CD4-positive, CD25-positive, alpha-beta regulatory T cell (primary cell): Measurements from ENCODE around the gene NCCRP1. TPM values are rescaled to one million over a fixed set of nuclear protein-coding genes. Genes with fewer than 3 reads are reported as not detected.

Experiments used
- ATAC-seq, 2 donors: fragments of 150-1000 bp; cut with Tn5 transposase; one replicate each; pipeline ENCODE4 v1.10.0; 2021; ENCODE audit warnings: low read depth in 2 of 2, moderate number of reproducible peaks in 2 of 2, moderate library complexity in 1 of 2
- DNase-seq, 3 donors: peaks; one replicate each; pipeline versions ENCODE4 v3.0.0 to v3.0.0-alpha.2; 2012 to 2022; ENCODE audit warnings: mixed read lengths in 1 of 3
- H3K27ac ChIP-seq: one replicate; pipeline ENCODE4 v1.7.0; 2013; ENCODE audit warnings: mild to moderate bottlenecking, low read length; ENCODE audit not compliant: insufficient read depth, poor library complexity, severe bottlenecking
- H3K27me3 ChIP-seq: one replicate; pipeline ENCODE4 v1.7.0; 2013; ENCODE audit warnings: low read length; ENCODE audit not compliant: control insufficient read depth, insufficient read depth
- H3K36me3 ChIP-seq: one replicate; pipeline ENCODE4 v1.7.0; 2013; ENCODE audit warnings: mild to moderate bottlenecking, low read length, moderate library complexity; ENCODE audit not compliant: control insufficient read depth, insufficient read depth
- H3K4me1 ChIP-seq: 2 replicates; pipeline ENCODE4 v1.7.0; 2013; ENCODE audit warnings: mild to moderate bottlenecking, low read length; ENCODE audit not compliant: insufficient read depth, control insufficient read depth, poor library complexity, severe bottlenecking
- H3K4me3 ChIP-seq: one replicate; pipeline ENCODE4 v1.7.0; 2013; ENCODE audit warnings: low read depth, mild to moderate bottlenecking, low read length, moderate library complexity
- H3K9me3 ChIP-seq, 2 experiments: 1 replicate in 1 of 2; 2 replicates in 1 of 2; pipeline ENCODE4 v1.7.0; 2013; ENCODE audit warnings: low read length in 2 of 2, mild to moderate bottlenecking in 1 of 2, moderate library complexity in 1 of 2; ENCODE audit not compliant: control insufficient read depth in 2 of 2
- H3K27ac Mint-ChIP-seq, 3 donors: one replicate each; pipeline ENCODE4 v1.8.0; 2020 to 2022; ENCODE audit warnings: mild to moderate bottlenecking in 3 of 3, mixed read lengths in 3 of 3, moderate library complexity in 2 of 3
- H3K27me3 Mint-ChIP-seq: one replicate; pipeline ENCODE4 v1.8.0; 2022; ENCODE audit warnings: mild to moderate bottlenecking, mixed read lengths
- H3K36me3 Mint-ChIP-seq: one replicate; pipeline ENCODE4 v1.8.0; 2020; ENCODE audit warnings: mixed read lengths
- H3K4me1 Mint-ChIP-seq, 4 donors: one replicate each; pipeline ENCODE4 v1.8.0; 2020 to 2022; ENCODE audit warnings: mixed read lengths in 4 of 4, mild to moderate bottlenecking in 1 of 4
- H3K4me3 Mint-ChIP-seq, 4 donors: one replicate each; pipeline ENCODE4 v1.8.0; 2020 to 2022; ENCODE audit warnings: mild to moderate bottlenecking in 4 of 4, mixed read lengths in 4 of 4, moderate library complexity in 3 of 4
- H3K9me3 Mint-ChIP-seq, 7 donors: one replicate each; pipeline ENCODE4 v1.8.0; 2020 to 2022; ENCODE audit warnings: mixed read lengths in 7 of 7, mild to moderate bottlenecking in 3 of 7, moderate library complexity in 2 of 7
- polyA plus RNA-seq, 4 donors: library from polyadenylated mRNA; unstranded; fragments of 300-500 nt; fragmentation: Illumina TruSeq; gene quantifications; one replicate each; pipeline ENCODE4 v1.2.3, GENCODE V29; 2021
- total RNA-seq: library from RNA; stranded (reverse); gene quantifications from one replicate; pipeline ENCODE4 v1.2.3, GENCODE V29; 2022

NCCRP1 gene
- total and polyA plus RNA-seq, 5 donors from 2014 or later, result not detected

DNA sequence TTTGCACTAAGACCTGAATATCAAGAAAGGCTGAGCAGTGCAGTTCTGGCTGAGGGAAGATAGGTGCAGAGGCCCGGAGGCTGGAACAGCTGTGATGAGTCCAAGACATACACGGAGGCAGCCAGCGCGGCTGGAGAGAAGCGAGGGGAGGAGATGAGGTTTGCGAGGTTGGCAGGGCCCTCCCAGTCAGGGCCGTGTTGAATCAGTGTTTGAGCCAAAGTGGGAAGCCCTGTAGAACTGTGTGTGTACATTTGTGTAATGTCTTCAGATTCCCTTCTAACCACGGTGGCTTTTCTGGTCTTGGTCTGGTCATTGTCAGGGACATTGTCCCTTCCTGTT is 36.3 kb upstream of the NCCRP1 start:
- DNase-seq (no peak), ATAC-seq (no peak)
- Histone ChIP-seq H3K4me3 (no peak overlapping the region), H3K4me1 (no peaks in the 10 kb centered on the region), H3K36me3 (no peaks in the 10 kb centered on the region), H3K9me3 (no peaks in the 10 kb centered on the region), H3K27me3 (no peaks in the 10 kb centered on the region), H3K27ac (no peak overlapping the region)
- Mint-ChIP-seq H3K9me3 (no peaks in the 10 kb centered on the region), H3K27ac (no peak overlapping the region), H3K27me3 (no peaks in the 10 kb centered on the region), H3K36me3 (no peaks in the 10 kb centered on the region), H3K4me1 (peaks cover 0 to 25% (median 3%) of the 10 kb centered on the region in 4 donors), H3K4me3 (no peak overlapping the region)

DNA sequence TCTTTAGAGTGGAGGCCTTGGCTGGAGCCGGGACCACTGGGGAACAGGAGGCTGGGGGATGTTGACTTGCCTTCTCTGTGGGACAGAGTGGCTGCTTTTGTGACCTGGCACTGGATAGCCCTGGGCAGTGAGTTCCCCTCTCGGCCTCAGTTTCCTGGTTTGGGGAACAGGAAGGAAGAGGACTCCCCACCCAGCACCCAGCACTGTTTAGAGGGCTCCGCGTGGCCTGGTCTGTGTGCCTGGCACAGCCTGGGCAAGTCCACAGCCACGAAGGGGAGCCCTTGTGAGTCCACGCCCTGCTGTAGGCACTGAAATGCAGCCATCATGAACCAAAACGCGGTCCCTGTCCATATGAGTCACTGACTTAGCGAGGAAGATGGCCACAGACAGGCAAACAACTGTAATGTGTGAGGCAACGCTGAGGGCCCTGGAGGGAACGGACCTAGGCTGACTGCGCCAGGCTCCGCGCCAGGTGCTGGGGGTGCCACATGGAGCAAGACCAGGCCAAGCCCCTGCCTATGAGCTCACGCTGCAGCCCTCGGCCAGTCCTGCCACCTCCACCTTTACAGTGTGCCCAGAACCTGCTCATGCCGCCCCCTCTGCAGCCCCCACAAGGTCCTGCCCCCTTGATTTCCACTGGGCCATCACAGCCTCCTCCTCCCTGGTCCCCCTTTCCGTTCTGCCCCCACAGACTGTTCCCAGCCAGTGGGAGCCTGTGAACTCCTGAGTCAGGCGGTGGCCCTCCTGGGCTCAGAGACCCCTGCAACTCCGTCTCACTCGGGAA is 35.7 kb upstream of the NCCRP1 start:
- Histone ChIP-seq H3K27ac (no peak overlapping the region), H3K4me3 (no peak overlapping the region), H3K4me1 (no peaks in the 10 kb centered on the region), H3K9me3 (no peaks in the 10 kb centered on the region), H3K27me3 (no peaks in the 10 kb centered on the region), H3K36me3 (no peaks in the 10 kb centered on the region)
- DNase-seq (no peak), ATAC-seq (no peak)
- H3K4me1 Mint-ChIP-seq, result peaks cover 0 to 21% (median 3%) of the 10 kb centered on the region in 4 donors
- H3K9me3 Mint-ChIP-seq, result no peaks in the 10 kb centered on the region
- H3K27ac Mint-ChIP-seq, result no peak overlapping the region
- H3K27me3 Mint-ChIP-seq, result no peaks in the 10 kb centered on the region
- H3K36me3 Mint-ChIP-seq, result no peaks in the 10 kb centered on the region
- no peak overlapping the region for H3K4me3 Mint-ChIP-seq

DNA sequence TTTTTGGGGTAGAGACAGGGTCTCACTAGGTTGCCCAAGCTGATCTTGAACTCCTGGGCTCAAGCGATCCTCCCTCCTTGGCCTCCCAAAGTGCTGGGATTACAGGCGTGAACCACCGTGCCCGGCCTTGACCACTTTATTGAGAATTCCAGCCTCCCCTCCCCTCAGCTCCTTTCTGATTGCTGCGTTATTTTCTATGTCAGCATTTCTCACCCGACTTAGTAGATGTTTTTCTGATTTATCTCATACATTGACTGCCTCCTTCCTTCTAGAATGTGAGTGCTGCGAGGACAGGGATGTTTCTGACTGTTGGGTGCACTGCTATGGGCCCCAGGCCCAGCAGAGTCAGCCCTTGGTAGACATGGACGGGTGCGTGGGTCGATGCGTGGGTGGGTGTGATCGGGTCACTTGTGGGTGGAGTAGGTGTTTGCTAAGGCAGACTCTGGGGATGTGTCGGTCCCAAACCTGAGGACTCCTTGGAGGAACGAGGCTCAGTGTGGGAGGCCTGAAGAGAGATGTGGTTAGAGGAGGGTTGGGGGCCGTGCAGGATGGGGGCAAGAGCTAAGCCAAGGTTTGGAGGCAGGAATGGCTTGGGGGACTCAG is 34.2 kb upstream of the NCCRP1 start:
- no peak overlapping the region for H3K4me3 Mint-ChIP-seq
- H3K4me1 Mint-ChIP-seq, result peaks cover 0 to 17% (median 3%) of the 10 kb centered on the region in 4 donors
- no peaks in the 10 kb centered on the region for H3K36me3 ChIP-seq
- H3K27me3 ChIP-seq, result no peaks in the 10 kb centered on the region
- no peaks in the 10 kb centered on the region for H3K4me1 ChIP-seq
- peak overlapping the region; percentile 3 to 88 (median 48) for H3K27ac Mint-ChIP-seq
- H3K27ac ChIP-seq, result no peak overlapping the region
- H3K9me3 ChIP-seq, result no peaks in the 10 kb centered on the region
- no peak for DNase-seq
- ATAC-seq, result no peak
- H3K36me3 Mint-ChIP-seq, result no peaks in the 10 kb centered on the region
- H3K4me3 ChIP-seq, result no peak overlapping the region
- no peaks in the 10 kb centered on the region for H3K27me3 Mint-ChIP-seq
- H3K9me3 Mint-ChIP-seq, result no peaks in the 10 kb centered on the region

DNA sequence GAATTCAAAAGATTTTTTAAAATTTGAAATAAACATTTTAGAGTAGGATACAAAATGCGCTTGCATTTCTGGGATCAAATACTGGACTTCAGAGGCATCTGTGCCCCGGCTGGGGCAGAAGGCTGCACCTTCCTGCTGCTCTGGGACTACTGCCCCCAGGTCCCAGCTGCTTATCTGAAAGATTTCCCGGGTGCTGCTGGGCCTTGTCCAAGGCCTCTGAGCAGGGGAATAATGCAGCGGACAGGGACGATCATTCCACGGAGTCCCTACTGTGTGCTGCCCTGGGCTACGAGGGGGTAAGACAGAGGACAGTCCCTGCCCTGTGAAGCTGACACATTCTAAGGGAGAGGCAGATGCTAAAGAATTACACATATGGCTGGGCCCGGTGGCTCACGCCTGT is 33.1 kb upstream of the NCCRP1 start:
- Histone ChIP-seq H3K27me3 (no peaks in the 10 kb centered on the region), H3K4me3 (no peak overlapping the region), H3K27ac (no peak overlapping the region), H3K9me3 (no peaks in the 10 kb centered on the region), H3K36me3 (no peaks in the 10 kb centered on the region), H3K4me1 (no peaks in the 10 kb centered on the region)
- Mint-ChIP-seq H3K4me3 (no peak overlapping the region), H3K9me3 (no peaks in the 10 kb centered on the region), H3K36me3 (peaks cover 2% of the 10 kb centered on the region), H3K27me3 (no peaks in the 10 kb centered on the region), H3K4me1 (peaks cover 0 to 13% (median 3%) of the 10 kb centered on the region in 4 donors), H3K27ac (no peak overlapping the region)
- no peak for ATAC-seq
- no peak for DNase-seq

DNA sequence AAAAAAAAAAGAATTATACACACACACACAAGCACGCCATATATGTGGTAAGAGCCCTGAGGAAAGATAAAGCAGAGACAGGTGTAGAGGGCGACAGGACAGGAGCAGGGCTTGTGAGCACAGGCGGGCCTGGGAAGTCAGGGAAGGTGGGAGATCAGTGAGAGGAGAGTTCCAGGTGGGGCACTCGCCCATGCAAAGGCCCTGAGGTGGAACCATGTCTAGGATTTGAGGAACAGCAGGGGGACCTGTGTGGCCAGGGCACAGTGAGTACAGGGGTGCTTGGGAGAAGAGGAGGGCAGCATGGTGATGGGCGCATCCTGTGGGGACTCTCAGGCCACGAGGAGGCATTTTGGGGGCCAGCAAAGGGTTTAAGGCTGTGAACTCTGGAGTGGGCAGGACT is 32.5 kb upstream of the NCCRP1 start:
- Histone ChIP-seq H3K4me1 (no peaks in the 10 kb centered on the region), H3K36me3 (no peaks in the 10 kb centered on the region), H3K9me3 (no peaks in the 10 kb centered on the region), H3K4me3 (no peak overlapping the region), H3K27ac (no peak overlapping the region), H3K27me3 (no peaks in the 10 kb centered on the region)
- DNase-seq (no peak), ATAC-seq (no peak)
- no peak overlapping the region for H3K4me3 Mint-ChIP-seq
- peaks cover 0 to 11% (median 4%) of the 10 kb centered on the region in 4 donors for H3K4me1 Mint-ChIP-seq
- H3K36me3 Mint-ChIP-seq, result peaks cover 9% of the 10 kb centered on the region
- no peaks in the 10 kb centered on the region for H3K9me3 Mint-ChIP-seq
- no peaks in the 10 kb centered on the region for H3K27me3 Mint-ChIP-seq
- H3K27ac Mint-ChIP-seq, result peak overlapping the region in 2 of 3 donors; percentile 70 to 80

DNA sequence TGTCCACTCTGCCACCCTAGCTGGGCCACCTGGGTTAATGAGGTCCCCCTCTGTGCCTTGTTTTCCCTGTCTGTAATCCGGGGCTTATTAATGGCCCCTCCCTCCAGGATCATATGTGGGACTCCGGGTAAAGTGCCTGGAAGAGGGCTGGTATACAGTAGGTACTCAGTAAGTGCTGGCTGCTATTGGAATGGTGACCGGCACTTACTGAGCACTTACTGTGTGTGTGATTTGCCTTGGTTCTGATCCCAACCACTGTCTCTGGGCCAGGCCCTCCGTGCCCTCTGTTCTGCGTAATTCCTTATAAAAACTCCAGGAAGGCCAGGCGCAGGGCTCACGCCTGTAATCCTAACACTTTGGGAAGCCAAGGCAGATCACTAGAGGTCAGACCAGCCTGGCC is 30.9 kb upstream of the NCCRP1 start:
- no peaks in the 10 kb centered on the region for H3K27me3 ChIP-seq
- no peak for ATAC-seq
- no peaks in the 10 kb centered on the region for H3K4me1 ChIP-seq
- H3K4me3 ChIP-seq, result no peak overlapping the region
- H3K9me3 ChIP-seq, result no peaks in the 10 kb centered on the region
- Mint-ChIP-seq H3K4me1 (peaks cover 0 to 5% (median 3%) of the 10 kb centered on the region in 4 donors), H3K9me3 (no peaks in the 10 kb centered on the region), H3K36me3 (peaks cover 9% of the 10 kb centered on the region), H3K4me3 (no peak overlapping the region), H3K27ac (no peak overlapping the region), H3K27me3 (no peaks in the 10 kb centered on the region)
- no peak overlapping the region for H3K27ac ChIP-seq
- H3K36me3 ChIP-seq, result peaks cover 4% of the 10 kb centered on the region
- DNase-seq, result no peak

DNA sequence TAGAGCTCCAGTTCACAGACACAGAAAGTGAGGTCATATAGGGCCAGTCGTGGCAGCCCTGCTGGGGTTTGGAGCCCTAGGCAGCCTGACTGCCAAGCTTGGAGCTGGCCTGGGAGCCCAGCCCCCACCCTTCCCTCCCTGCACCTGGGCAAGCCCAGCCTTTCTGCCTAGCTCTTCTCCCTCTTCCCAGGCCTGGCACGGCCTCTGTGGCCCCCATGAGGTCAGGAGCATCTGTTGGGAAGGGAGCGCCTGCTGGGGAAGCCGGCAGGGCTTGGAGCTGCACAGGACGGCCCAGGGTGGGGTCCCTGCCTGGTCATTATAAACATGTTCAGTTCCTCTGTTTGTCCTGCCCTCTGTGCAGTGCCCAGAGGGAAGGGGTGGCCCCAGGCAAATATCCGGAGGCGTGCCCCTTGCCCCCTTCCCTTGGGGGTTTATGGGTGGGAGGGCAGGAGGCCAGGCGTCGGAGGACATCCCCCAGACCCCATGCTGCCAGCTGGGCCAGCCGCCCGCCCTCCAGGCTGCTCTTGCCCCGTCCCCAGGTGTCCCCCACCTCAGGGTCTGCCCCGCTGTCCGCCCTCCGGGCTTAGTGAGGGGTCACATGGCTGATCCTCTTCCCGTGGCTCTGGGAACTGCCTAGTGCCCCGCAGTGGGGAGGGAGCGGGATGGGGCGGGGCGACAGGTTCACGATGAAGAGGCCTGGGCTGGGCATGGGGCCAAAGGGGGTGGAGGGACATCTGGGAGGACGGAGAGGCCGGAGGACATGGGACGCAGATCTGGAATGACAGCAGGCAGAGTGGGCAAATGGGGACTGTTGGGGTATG is 30.0 kb upstream of the NCCRP1 start:
- Mint-ChIP-seq H3K27ac (no peak overlapping the region), H3K27me3 (no peaks in the 10 kb centered on the region), H3K4me3 (no peak overlapping the region), H3K36me3 (peaks cover 9% of the 10 kb centered on the region), H3K4me1 (peaks cover 0 to 5% (median 3%) of the 10 kb centered on the region in 4 donors), H3K9me3 (no peaks in the 10 kb centered on the region)
- Histone ChIP-seq H3K27ac (no peak overlapping the region), H3K27me3 (no peaks in the 10 kb centered on the region), H3K36me3 (peaks cover 5% of the 10 kb centered on the region), H3K9me3 (no peaks in the 10 kb centered on the region), H3K4me1 (no peaks in the 10 kb centered on the region), H3K4me3 (no peak overlapping the region)
- DNase-seq (no peak), ATAC-seq (no peak)
